ENCODE data around the gene ANKS1A. TPM values are rescaled to one million over a fixed set of nuclear protein-coding genes. Genes with fewer than 3 reads are reported as not detected.
A peak's percentile ranks its signal among the peaks of the same experiment; 100 is the strongest.

The ANKS1A gene
- total RNA-seq, 2 donors from 2014 or later: 26.7 to 30.9 TPM

DNA sequence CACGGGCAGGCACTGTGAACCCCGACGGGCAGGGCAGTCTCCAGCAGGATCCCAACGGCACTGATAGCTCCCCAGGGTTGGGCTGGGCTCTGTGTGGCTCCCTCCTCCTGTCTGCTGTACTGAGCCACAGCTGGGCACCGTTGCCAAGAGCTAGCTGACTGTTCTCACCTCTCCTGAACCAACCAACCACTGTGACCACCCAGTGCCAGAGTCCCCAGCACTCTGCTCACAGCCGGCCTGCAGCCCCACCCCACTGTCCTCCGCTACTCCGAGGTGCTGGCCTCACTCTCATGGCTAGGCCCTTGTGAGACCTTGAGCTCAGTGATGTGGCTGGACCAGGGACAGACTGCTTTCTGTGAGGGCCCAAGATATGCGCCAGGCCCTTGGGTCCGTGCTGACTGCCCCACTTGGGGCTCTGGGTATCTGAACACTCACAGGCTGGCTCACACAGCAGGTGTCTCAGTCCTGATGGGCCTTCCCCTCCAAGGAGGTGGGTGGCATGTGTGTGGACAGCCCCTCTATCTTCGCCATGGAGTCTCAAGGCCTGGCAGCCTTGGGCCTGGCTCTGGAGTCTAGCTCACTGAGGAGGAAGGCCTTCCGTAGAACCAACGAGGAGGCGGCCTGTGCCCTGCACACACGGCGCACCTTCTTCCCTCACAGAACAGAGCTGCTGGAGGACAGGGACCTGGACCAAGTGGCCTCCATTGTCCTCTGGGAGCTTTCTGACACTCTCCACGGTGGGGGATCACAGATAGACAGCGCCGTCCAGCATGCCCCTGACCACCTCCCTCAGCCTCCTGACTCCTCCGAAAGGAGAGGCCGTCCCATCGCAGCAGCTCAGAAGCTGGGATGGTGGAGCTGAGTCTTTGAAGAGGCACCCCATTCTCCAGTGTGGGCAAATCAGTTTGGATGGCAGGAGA lies 198.6 kb downstream of the ANKS1A start:
- peaks cover 69% of the 10 kb centered on the region for H3K36me3 ChIP-seq
- H3K27me3 ChIP-seq: no peaks in the 10 kb centered on the region

GRCh38 chr6:35088281-35089215 lies 199.5 kb downstream of the ANKS1A start:
- peaks cover 0 to 39% of the 10 kb centered on the region in 2 donors for H3K4me1 ChIP-seq
- no peak overlapping the region for H3K4me3 ChIP-seq
- peaks cover 60% of the 10 kb centered on the region for H3K36me3 ChIP-seq
- H3K9me3 ChIP-seq: no peaks in the 10 kb centered on the region
- no peaks in the 10 kb centered on the region for H3K27me3 ChIP-seq
- TF ChIP-seq, protein P1, sequence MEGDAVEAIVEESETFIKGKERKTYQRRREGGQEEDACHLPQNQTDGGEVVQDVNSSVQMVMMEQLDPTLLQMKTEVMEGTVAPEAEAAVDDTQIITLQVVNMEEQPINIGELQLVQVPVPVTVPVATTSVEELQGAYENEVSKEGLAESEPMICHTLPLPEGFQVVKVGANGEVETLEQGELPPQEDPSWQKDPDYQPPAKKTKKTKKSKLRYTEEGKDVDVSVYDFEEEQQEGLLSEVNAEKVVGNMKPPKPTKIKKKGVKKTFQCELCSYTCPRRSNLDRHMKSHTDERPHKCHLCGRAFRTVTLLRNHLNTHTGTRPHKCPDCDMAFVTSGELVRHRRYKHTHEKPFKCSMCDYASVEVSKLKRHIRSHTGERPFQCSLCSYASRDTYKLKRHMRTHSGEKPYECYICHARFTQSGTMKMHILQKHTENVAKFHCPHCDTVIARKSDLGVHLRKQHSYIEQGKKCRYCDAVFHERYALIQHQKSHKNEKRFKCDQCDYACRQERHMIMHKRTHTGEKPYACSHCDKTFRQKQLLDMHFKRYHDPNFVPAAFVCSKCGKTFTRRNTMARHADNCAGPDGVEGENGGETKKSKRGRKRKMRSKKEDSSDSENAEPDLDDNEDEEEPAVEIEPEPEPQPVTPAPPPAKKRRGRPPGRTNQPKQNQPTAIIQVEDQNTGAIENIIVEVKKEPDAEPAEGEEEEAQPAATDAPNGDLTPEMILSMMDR (IDR thresholded peaks at IDR 0.05): no peak
- peak overlapping the region in 1 of 2 donors; percentile 37 for H3K27ac ChIP-seq
- DNase-seq (ENCODE audit: low spot score): no peak

More for the DNA sequence above, 198.6 kb downstream of the ANKS1A start:
- DNase-seq (ENCODE audit: low spot score): no peak
- no peak overlapping the region for H3K4me3 ChIP-seq
- TF ChIP-seq, protein P1 (IDR thresholded peaks at IDR 0.05): no peak
- H3K9me3 ChIP-seq: no peaks in the 10 kb centered on the region
- H3K27ac ChIP-seq: peak overlapping the region; percentile 31 to 35
- H3K4me1 ChIP-seq: peaks cover 0 to 30% of the 10 kb centered on the region in 2 donors

DNA sequence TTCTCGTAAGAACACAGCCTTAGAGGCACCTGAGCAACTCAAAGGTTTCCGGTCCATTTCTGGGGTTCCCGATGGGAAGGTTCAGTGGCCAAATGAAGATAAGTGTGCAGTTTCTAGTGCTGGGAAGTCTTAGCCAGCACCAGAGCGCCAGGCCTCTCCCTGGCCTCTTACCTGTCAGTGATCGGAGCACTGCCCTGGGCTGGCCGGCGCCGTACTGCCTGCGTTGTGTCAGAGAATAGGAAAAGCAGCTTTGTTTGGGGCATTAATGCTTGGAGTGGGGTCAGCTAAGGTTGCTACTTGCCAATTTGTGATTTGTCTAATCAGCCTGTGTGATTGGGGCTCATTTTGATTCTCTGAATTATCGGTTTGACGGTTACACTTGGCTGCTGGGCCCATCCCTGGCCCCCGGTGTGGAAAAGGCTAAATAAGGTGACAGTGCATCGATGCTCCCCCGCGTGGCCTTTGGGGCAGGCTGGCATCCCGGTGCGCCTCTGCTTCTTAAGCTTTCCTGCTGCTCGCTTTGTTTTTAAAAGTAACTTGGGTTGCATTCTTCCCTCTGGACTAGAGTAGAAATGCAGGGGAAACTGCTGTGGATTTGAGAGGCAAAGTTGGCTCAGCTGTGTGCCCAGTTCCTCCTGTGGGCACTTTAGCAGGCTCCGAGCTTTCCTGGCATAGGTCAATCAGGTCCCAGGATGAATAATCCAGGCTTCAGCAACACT lies 200.3 kb downstream of the ANKS1A start:
- TF ChIP-seq, protein P1 (IDR thresholded peaks at IDR 0.05): no peak
- peaks cover 0 to 44% of the 10 kb centered on the region in 2 donors for H3K4me1 ChIP-seq
- no peaks in the 10 kb centered on the region for H3K27me3 ChIP-seq
- H3K27ac ChIP-seq: peak overlapping the region; percentile 7 to 37
- H3K9me3 ChIP-seq: no peaks in the 10 kb centered on the region
- H3K4me3 ChIP-seq: no peak overlapping the region
- no peak for DNase-seq (ENCODE audit: low spot score)
- peaks cover 52% of the 10 kb centered on the region for H3K36me3 ChIP-seq

DNA sequence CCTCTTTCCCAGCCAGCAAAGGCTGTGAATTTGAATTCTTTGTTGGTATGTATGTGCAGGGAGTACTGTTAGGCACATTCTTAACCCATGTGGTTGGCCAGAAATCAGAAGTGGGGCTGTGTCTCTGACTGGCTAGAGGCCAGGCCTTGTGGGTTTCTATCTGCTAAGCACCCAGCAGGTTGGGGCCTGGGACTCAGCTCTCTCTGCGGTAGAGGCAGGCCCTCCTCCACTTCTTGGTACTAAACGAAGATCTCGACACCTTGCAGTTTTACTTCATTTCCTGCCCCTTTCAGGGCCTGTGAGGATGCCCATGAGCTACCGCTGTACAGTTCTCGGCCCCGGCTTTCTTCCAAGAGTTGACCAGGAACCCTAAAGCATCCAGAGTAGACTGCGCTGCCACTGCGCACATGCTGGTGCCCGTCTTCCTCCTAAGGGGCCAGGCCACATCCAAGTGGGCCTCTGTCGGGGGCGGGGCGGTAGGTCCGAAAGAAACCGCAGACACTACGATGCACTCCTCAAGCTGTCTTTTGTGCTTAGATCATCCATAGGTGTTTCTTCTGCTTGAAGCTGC lies 201.0 kb downstream of the ANKS1A start:
- H3K9me3 ChIP-seq: no peaks in the 10 kb centered on the region
- no peaks in the 10 kb centered on the region for H3K27me3 ChIP-seq
- H3K4me3 ChIP-seq: no peak overlapping the region
- DNase-seq (ENCODE audit: low spot score): no peak
- H3K27ac ChIP-seq: peak overlapping the region; percentile 7 to 37
- peaks cover 0 to 44% of the 10 kb centered on the region in 2 donors for H3K4me1 ChIP-seq
- TF ChIP-seq, protein P1 (IDR thresholded peaks at IDR 0.05): no peak
- peaks cover 45% of the 10 kb centered on the region for H3K36me3 ChIP-seq

- Histone ChIP-seq H3K36me3 (peaks cover 38% of the 10 kb centered on the region), H3K4me1 (peaks cover 0 to 50% of the 10 kb centered on the region in 2 donors), H3K27me3 (no peaks in the 10 kb centered on the region)
Observed at GRCh38 chr6:35090734-35091133, 201.7 kb downstream of the ANKS1A start.

More at GRCh38 chr6:35090734-35091133, 201.7 kb downstream of the ANKS1A start:
- DNase-seq (ENCODE audit: low spot score): no peak
- Histone ChIP-seq H3K27ac (no peak overlapping the region), H3K4me3 (no peak overlapping the region), H3K9me3 (no peaks in the 10 kb centered on the region)
- TF ChIP-seq, protein P1 (IDR thresholded peaks at IDR 0.05): no peak
